Spinal cord (tissue), 10 donors: ENCODE results near the gene DMD. TPM values are rescaled to one million over a fixed set of nuclear protein-coding genes. Genes with fewer than 3 reads are reported as not detected.

Experiments used
- DNase-seq, 6 donors: peaks; one replicate each; pipeline versions ENCODE4 v3.0.0 to v3.0.0-alpha.2; 2013 to 2015; ENCODE audit warnings: low spot score in 6 of 6, low read depth in 4 of 6
- H3K27ac ChIP-seq: one replicate; pipeline ENCODE4 v1.5.1; 2013; ENCODE audit warnings: low read depth, low read length, control low read depth
- H3K27me3 ChIP-seq: one replicate; pipeline ENCODE4 v1.6.1; 2013; ENCODE audit warnings: low read length; ENCODE audit not compliant: control insufficient read depth, insufficient read depth
- H3K36me3 ChIP-seq: one replicate; pipeline ENCODE4 v1.6.1; 2013; ENCODE audit warnings: low read length; ENCODE audit not compliant: control insufficient read depth, insufficient read depth
- H3K4me1 ChIP-seq: one replicate; pipeline ENCODE4 v1.6.1; 2013; ENCODE audit warnings: low read length; ENCODE audit not compliant: control insufficient read depth, insufficient read depth
- H3K4me3 ChIP-seq: one replicate; pipeline ENCODE4 v1.5.1; 2013; ENCODE audit warnings: low read depth, low read length, control low read depth
- H3K9me3 ChIP-seq: one replicate; pipeline ENCODE4 v1.6.1; 2013; ENCODE audit warnings: low read length; ENCODE audit not compliant: control insufficient read depth, insufficient read depth
- WGBS: methylation state at CpG from one replicate; pipeline ENCODE4 v1.1.5; 2013; ENCODE audit warnings: missing lambda C conversion rate; ENCODE audit not compliant: insufficient coverage; 5-methylcytosine and 5-hydroxymethylcytosine counted together
- polyA plus RNA-seq, 2 donors: library from polyadenylated mRNA; unstranded; fragments of 120-200 nt; gene quantifications; one replicate each; pipeline ENCODE4 v1.2.1, GENCODE V29; 2013; ENCODE audit not compliant: insufficient read length in 2 of 2
- small RNA-seq: library from RNA; depleted of rRNA; stranded (forward); fragments of <200 nt; gene quantifications from one replicate; pipeline ENCODE3, GENCODE V24; 2014; ENCODE audit warnings: low replicate concordance
- total RNA-seq, 2 donors: library from RNA; depleted of rRNA in 1 of 2; stranded (reverse); fragments of 120-200 nt in 1 of 2; fragments of >200 nt in 1 of 2; gene quantifications; one replicate each; pipeline versions ENCODE4 v1.2.3 to v1.2.4, GENCODE V29; 2013 to 2014
- donor health status: healthy.

DMD gene
- total and polyA plus RNA-seq, 4 donors: 28.4 to 112 (median 41.9) TPM

- H3K4me3 ChIP-seq: no peak overlapping the region
- no peak overlapping the region for H3K27ac ChIP-seq
- no peaks in the 10 kb centered on the region for H3K4me1 ChIP-seq
- 64% methylated on average over 4 of the region's 4 CpGs for WGBS
- DNase-seq: no peak
- H3K36me3 ChIP-seq: no peaks in the 10 kb centered on the region
- no peaks in the 10 kb centered on the region for H3K27me3 ChIP-seq
- no peaks in the 10 kb centered on the region for H3K9me3 ChIP-seq
Measured at GRCh38 chrX:31093639-31093975, 2117.7 kb downstream of the DMD start.

GRCh38 chrX:31092970-31093638 is 2118.2 kb downstream of the DMD start:
- WGBS: 57% methylated on average over 2 of the region's 3 CpGs

GRCh38 chrX:31092476-31092875 is 2118.9 kb downstream of the DMD start:
- no peak overlapping the region for H3K27ac ChIP-seq
- DNase-seq: no peak
- H3K9me3 ChIP-seq: no peaks in the 10 kb centered on the region
- no peaks in the 10 kb centered on the region for H3K36me3 ChIP-seq
- H3K27me3 ChIP-seq: no peaks in the 10 kb centered on the region
- H3K4me3 ChIP-seq: no peak overlapping the region
- no CpG with 5 or more reads among the region's 3 CpGs for WGBS
- no peaks in the 10 kb centered on the region for H3K4me1 ChIP-seq

More at GRCh38 chrX:31092970-31093638, 2118.2 kb downstream of the DMD start:
- peak in 1 of 6 donors; percentile 1 for DNase-seq
- H3K27me3 ChIP-seq: no peaks in the 10 kb centered on the region
- H3K27ac ChIP-seq: no peak overlapping the region
- no peaks in the 10 kb centered on the region for H3K4me1 ChIP-seq
- H3K4me3 ChIP-seq: no peak overlapping the region
- no peaks in the 10 kb centered on the region for H3K36me3 ChIP-seq
- H3K9me3 ChIP-seq: no peaks in the 10 kb centered on the region

- no peaks in the 10 kb centered on the region for H3K27me3 ChIP-seq
- no peak overlapping the region for H3K27ac ChIP-seq
- DNase-seq: no peak
- H3K36me3 ChIP-seq: no peaks in the 10 kb centered on the region
- H3K4me1 ChIP-seq: no peaks in the 10 kb centered on the region
- H3K9me3 ChIP-seq: no peaks in the 10 kb centered on the region
- no CpG with 5 or more reads among the region's 1 CpG for WGBS
- H3K4me3 ChIP-seq: no peak overlapping the region
Measured at GRCh38 chrX:31091819-31092218, 2119.5 kb downstream of the DMD start.

- no peaks in the 10 kb centered on the region for H3K4me1 ChIP-seq
- no peaks in the 10 kb centered on the region for H3K36me3 ChIP-seq
- no peak for DNase-seq
- no CpG with 5 or more reads among the region's 2 CpGs for WGBS
- H3K4me3 ChIP-seq: no peak overlapping the region
- no peaks in the 10 kb centered on the region for H3K27me3 ChIP-seq
- no peak overlapping the region for H3K27ac ChIP-seq
- peaks cover 3% of the 10 kb centered on the region for H3K9me3 ChIP-seq
Measured at GRCh38 chrX:31074522-31074921, 2136.8 kb downstream of the DMD start.

- H3K9me3 ChIP-seq: no peaks in the 10 kb centered on the region
- no peak within 1 kb of the TSS for H3K4me3 ChIP-seq
- H3K4me1 ChIP-seq: no peaks in the 10 kb centered on the region
- H3K36me3 ChIP-seq: no peaks in the 10 kb centered on the region
- no peaks in the 10 kb centered on the region for H3K27me3 ChIP-seq
- WGBS: 88% methylated on average over 32 of the region's 33 CpGs
- no peak within 1 kb of the TSS for H3K27ac ChIP-seq
- no peak for DNase-seq
Measured at GRCh38 chrX:31071725-31072124, 2139.6 kb downstream of the DMD start, which contains the start of gene FTHL17. Gene FTHL17, minus strand, starts transcription at chrX:31072041. Its CDS starts 88 bp downstream, at chrX:31071953.

DNA sequence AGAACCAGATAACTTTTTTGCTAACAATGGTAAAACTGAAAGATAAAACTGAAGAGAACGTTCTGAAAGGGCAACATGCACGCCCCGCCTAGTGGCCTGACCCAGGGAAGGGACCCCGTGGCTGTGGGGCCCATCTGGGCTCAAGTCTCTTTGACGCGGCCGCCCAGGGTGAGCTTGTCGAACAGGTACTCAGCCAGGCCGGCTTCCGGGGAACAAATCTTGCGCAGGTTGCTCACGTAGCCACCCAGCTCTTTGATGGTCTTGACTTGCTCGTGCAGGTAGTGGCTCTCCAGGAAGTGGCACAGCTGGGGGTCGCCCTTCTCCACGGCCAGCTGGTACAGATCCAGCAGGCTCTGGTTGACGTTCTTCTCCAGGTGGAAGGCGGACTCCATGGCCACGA is 2140.1 kb downstream of the DMD start:
- no peaks in the 10 kb centered on the region for H3K36me3 ChIP-seq
- no peaks in the 10 kb centered on the region for H3K9me3 ChIP-seq
- no peaks in the 10 kb centered on the region for H3K27me3 ChIP-seq
- H3K4me3 ChIP-seq: no peak overlapping the region
- no peaks in the 10 kb centered on the region for H3K4me1 ChIP-seq
- 88% methylated on average over 18 of the region's 18 CpGs for WGBS
- DNase-seq: no peak
- H3K27ac ChIP-seq: no peak overlapping the region

- Histone ChIP-seq H3K36me3 (no peaks in the 10 kb centered on the region), H3K4me3 (no peak overlapping the region), H3K4me1 (no peaks in the 10 kb centered on the region), H3K27ac (no peak overlapping the region), H3K27me3 (no peaks in the 10 kb centered on the region), H3K9me3 (no peaks in the 10 kb centered on the region)
- no peak for DNase-seq
Measured at GRCh38 chrX:31070057-31070468, 2141.3 kb downstream of the DMD start.

Small RNA genes within 50 kb of the gene (small RNA-seq; reads per million reads assigned to genes)
- gene MIR3915 (not detected), gene MIR548F5 (not detected), gene RNA5SP501 (not detected), gene RNU6-894P (not detected)
